Measurements from ENCODE around the gene GPR39. TPM values are rescaled to one million over a fixed set of nuclear protein-coding genes. Genes with fewer than 3 reads are reported as not detected.

The GPR39 gene
- total and polyA plus RNA-seq, 2 donors (not counting 1 experiment from before 2014, with no cell fraction given): not detected

DNA sequence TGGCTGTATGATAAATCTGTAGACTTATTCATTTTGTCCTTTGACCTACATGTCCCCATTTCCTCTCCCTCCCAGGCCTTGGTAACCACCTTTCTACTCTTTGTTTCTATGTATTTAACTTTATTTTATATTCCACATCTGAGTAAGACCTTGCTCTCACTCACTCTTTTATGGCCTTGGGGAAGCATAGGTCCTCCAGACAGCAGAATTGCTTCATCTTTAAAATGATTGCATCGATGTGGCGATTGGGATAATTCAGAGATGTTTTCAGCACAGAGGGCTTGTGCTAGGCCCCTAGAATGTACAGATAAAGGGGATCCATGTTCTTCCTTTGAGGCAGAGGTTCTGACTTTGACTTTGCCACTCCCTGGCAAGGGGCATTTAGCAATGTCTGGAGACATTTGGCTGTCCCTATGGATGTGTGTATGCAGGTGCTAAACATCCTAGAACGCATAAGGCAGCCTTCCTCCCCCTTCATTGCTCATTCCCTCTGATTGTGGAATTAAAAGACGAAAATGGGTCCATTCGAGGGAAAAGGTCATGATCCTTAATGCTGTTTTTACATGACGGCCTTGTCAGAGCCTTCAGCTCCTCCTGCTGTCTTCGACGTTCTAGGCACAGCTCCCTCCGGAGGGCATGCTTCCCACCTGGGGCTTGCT lies 1.2 kb upstream of the GPR39 start:
- Histone ChIP-seq H3K4me1 (ENCODE audit: control insufficient read depth in 2 of 2, insufficient read depth in 2 of 2, low read length in 2 of 2) (no peaks in the 10 kb centered on the region), H3K9ac (ENCODE audit: low read length) (no peak overlapping the region), H3K9me3 (ENCODE audit: control extremely low read depth in 1 of 3, control insufficient read depth in 2 of 3, insufficient read depth in 1 of 3, low read length in 2 of 3) (peaks cover 0 to 22% (median 0%) of the 10 kb centered on the region in 3 donors), H3K4me2 (replicated peaks; ENCODE audit: low read depth, low read length, poor library complexity, severe bottlenecking) (no peak overlapping the region), H3K4me3 (ENCODE audit: control extremely low read depth in 1 of 5, extremely low read depth in 1 of 5, insufficient read depth in 1 of 5, low read depth in 2 of 5, low read length in 4 of 5) (no peak overlapping the region), H3K27ac (ENCODE audit: low read length in 2 of 2) (no peak overlapping the region), H4K20me1 (ENCODE audit: control insufficient read depth, insufficient read depth, low read length, poor library complexity, severe bottlenecking) (no peaks in the 10 kb centered on the region), H3K36me3 (replicated peaks in 1 of 2; ENCODE audit: control extremely low read depth in 1 of 2, control insufficient read depth in 1 of 2, extremely low read depth in 1 of 2, insufficient read depth in 2 of 2, low read length in 1 of 2) (no peaks in the 10 kb centered on the region), H2AFZ (ENCODE audit: insufficient read depth, low read depth, low read length, poor library complexity, severe bottlenecking) (no peak overlapping the region), H3K79me2 (ENCODE audit: control insufficient read depth, insufficient read depth, low read length) (no peaks in the 10 kb centered on the region), H3K27me3 (replicated peaks in 1 of 4; ENCODE audit: control extremely low read depth in 1 of 4, control insufficient read depth in 3 of 4, insufficient read depth in 4 of 4, low read length in 3 of 4) (peaks cover 0 to 18% (median 0%) of the 10 kb centered on the region in 4 experiments)
- Mint-ChIP-seq H3K27ac (no peak overlapping the region), H3K27me3 (peaks cover 27% of the 10 kb centered on the region), H3K4me1 (no peaks in the 10 kb centered on the region), H3K4me3 (no peak overlapping the region), H3K9me3 (ENCODE audit: insufficient read depth) (no peaks in the 10 kb centered on the region)
- ATAC-seq (ENCODE audit: low read depth) (no peak), DNase-seq (no peak)
- 69% methylated on average over 7 of the region's 9 CpGs for WGBS (ENCODE audit: insufficient coverage)
- POLR2A ChIA-PET: no interaction called here
- intact Hi-C loops (cut with micrococcal nuclease): no loop called here
- TF ChIP-seq EZH2 (IDR thresholded peaks at IDR 0.05; ENCODE audit: borderline replicate concordance, insufficient read depth, low read depth, low read length, poor library complexity, severe bottlenecking): no peak
- TF ChIP-seq, protein P1, sequence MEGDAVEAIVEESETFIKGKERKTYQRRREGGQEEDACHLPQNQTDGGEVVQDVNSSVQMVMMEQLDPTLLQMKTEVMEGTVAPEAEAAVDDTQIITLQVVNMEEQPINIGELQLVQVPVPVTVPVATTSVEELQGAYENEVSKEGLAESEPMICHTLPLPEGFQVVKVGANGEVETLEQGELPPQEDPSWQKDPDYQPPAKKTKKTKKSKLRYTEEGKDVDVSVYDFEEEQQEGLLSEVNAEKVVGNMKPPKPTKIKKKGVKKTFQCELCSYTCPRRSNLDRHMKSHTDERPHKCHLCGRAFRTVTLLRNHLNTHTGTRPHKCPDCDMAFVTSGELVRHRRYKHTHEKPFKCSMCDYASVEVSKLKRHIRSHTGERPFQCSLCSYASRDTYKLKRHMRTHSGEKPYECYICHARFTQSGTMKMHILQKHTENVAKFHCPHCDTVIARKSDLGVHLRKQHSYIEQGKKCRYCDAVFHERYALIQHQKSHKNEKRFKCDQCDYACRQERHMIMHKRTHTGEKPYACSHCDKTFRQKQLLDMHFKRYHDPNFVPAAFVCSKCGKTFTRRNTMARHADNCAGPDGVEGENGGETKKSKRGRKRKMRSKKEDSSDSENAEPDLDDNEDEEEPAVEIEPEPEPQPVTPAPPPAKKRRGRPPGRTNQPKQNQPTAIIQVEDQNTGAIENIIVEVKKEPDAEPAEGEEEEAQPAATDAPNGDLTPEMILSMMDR (IDR thresholded peaks at IDR 0.05): no peak
- CTCF ChIA-PET: no interaction called here

DNA sequence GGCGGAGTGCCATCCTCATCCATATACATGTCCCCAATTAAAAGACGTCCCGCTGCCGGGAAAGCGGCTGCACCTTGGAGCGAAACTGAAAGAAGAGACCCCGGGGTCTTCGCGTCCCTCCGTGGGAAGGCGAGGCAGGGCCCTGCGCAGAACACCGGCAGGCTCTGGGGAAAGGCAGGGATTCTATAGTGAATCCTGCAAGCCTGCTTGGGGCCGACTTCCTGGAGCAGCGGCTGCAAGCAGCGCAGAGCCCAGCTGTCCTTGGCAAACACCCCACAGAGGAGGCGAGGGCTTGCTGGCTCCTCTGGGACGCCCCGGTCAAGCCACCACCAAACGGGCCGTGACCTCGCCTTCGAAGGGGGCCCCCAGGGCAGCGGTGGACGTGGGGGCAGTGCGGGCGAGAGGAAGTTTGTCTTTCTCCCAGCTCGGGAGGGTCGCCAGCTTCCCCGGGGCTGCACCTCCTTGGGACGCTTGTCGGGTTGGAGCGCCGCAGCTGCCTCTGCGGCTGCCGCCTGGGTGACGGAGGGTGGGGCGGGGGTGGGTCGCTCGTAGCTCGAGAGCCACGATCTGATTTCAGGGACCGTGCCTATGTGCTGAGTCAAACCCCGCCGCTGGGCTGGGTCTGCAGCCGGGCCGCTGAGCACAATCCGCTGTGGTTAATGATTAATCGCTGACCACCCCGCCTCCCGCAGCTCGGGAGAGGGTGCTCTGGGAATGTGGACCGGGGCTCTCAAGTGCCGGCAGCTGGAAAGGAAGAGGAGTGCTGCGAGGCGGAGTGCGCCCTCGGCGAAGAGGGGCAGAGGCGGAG lies 486 bp upstream of the GPR39 start:
- no peak for DNase-seq
- peaks cover 27% of the 10 kb centered on the region for H3K27me3 Mint-ChIP-seq

More for the DNA sequence above, 486 bp upstream of the GPR39 start:
- Histone ChIP-seq H3K9me3 (ENCODE audit: control extremely low read depth in 1 of 3, control insufficient read depth in 2 of 3, insufficient read depth in 1 of 3, low read length in 2 of 3) (peaks cover 0 to 22% (median 0%) of the 10 kb centered on the region in 3 donors), H3K27ac (ENCODE audit: low read length in 2 of 2) (no peak overlapping the region), H3K4me2 (replicated peaks; ENCODE audit: low read depth, low read length, poor library complexity, severe bottlenecking) (no peak overlapping the region), H3K4me1 (ENCODE audit: control insufficient read depth in 2 of 2, insufficient read depth in 2 of 2, low read length in 2 of 2) (no peaks in the 10 kb centered on the region), H3K79me2 (ENCODE audit: control insufficient read depth, insufficient read depth, low read length) (no peaks in the 10 kb centered on the region), H2AFZ (ENCODE audit: insufficient read depth, low read depth, low read length, poor library complexity, severe bottlenecking) (no peak overlapping the region), H3K9ac (ENCODE audit: low read length) (no peak overlapping the region), H3K4me3 (ENCODE audit: control extremely low read depth in 1 of 5, extremely low read depth in 1 of 5, insufficient read depth in 1 of 5, low read depth in 2 of 5, low read length in 4 of 5) (no peak overlapping the region), H3K36me3 (replicated peaks in 1 of 2; ENCODE audit: control extremely low read depth in 1 of 2, control insufficient read depth in 1 of 2, extremely low read depth in 1 of 2, insufficient read depth in 2 of 2, low read length in 1 of 2) (no peaks in the 10 kb centered on the region), H4K20me1 (ENCODE audit: control insufficient read depth, insufficient read depth, low read length, poor library complexity, severe bottlenecking) (no peaks in the 10 kb centered on the region), H3K27me3 (replicated peaks in 1 of 4; ENCODE audit: control extremely low read depth in 1 of 4, control insufficient read depth in 3 of 4, insufficient read depth in 4 of 4, low read length in 3 of 4) (peaks cover 0 to 20% (median 0%) of the 10 kb centered on the region in 4 experiments)
- POLR2A ChIA-PET: no interaction called here
- CTCF ChIA-PET: no interaction called here
- Mint-ChIP-seq H3K4me3 (no peak overlapping the region), H3K4me1 (no peaks in the 10 kb centered on the region), H3K27ac (no peak overlapping the region), H3K9me3 (ENCODE audit: insufficient read depth) (no peaks in the 10 kb centered on the region)
- ATAC-seq (ENCODE audit: low read depth): no peak
- intact Hi-C loops (cut with micrococcal nuclease): no loop called here
- TF ChIP-seq, protein P1 (IDR thresholded peaks at IDR 0.05): no peak
- TF ChIP-seq EZH2 (IDR thresholded peaks at IDR 0.05; ENCODE audit: borderline replicate concordance, insufficient read depth, low read depth, low read length, poor library complexity, severe bottlenecking): no peak
- 7% methylated on average over 59 of the region's 60 CpGs for WGBS (ENCODE audit: insufficient coverage)

All from B cell (primary cell).